Parathyroid adenoma (tissue), 2 donors: Measurements from ENCODE around the gene KCTD16.

Experiments used
- H2AFZ ChIP-seq: fragments of 300-600 bp; sonication (generic); one replicate; pipeline ENCODE4 v1.7.0; 2017; ENCODE audit warnings: antibody characterized with exemption, mild to moderate bottlenecking
- H3K27ac ChIP-seq: fragments of 300-600 bp; sonication (generic); one replicate; pipeline ENCODE4 v1.7.0; 2017
- H3K27me3 ChIP-seq: fragments of 300-600 bp; sonication (generic); one replicate; pipeline ENCODE4 v1.7.0; 2017; ENCODE audit warnings: low read length; ENCODE audit not compliant: control insufficient read depth, insufficient read depth
- H3K36me3 ChIP-seq: fragments of 300-600 bp; sonication (generic); one replicate; pipeline ENCODE4 v1.7.0; 2017; ENCODE audit warnings: low read length; ENCODE audit not compliant: control insufficient read depth, insufficient read depth
- H3K4me1 ChIP-seq: fragments of 300-600 bp; sonication (generic); one replicate; pipeline ENCODE4 v1.7.0; 2017; ENCODE audit warnings: control low read depth
- H3K4me2 ChIP-seq: fragments of 300-600 bp; sonication (generic); one replicate; pipeline ENCODE4 v1.7.0; 2017; ENCODE audit warnings: low read length
- H3K4me3 ChIP-seq: fragments of 300-600 bp; sonication (generic); one replicate; pipeline ENCODE4 v1.7.0; 2017; ENCODE audit warnings: low read depth, low read length
- H3K79me2 ChIP-seq: fragments of 300-600 bp; sonication (generic); one replicate; pipeline ENCODE4 v1.7.0; 2017; ENCODE audit warnings: control low read depth
- H3K9ac ChIP-seq: fragments of 300-600 bp; sonication (generic); one replicate; pipeline ENCODE4 v1.7.0; 2017; ENCODE audit warnings: mild to moderate bottlenecking
- H3K9me3 ChIP-seq: fragments of 300-600 bp; sonication (generic); one replicate; pipeline ENCODE4 v1.7.0; 2017; ENCODE audit warnings: low read length; ENCODE audit not compliant: control insufficient read depth
- CTCF ChIP-seq: fragments of 300-600 bp; sonication (generic); IDR thresholded peaks from one replicate; pipeline ENCODE4 v1.7.0; 2017; ENCODE audit warnings: antibody characterized with exemption, mild to moderate bottlenecking
- donor health status: primary hyperparathyroidism.

The KCTD16 gene

DNA sequence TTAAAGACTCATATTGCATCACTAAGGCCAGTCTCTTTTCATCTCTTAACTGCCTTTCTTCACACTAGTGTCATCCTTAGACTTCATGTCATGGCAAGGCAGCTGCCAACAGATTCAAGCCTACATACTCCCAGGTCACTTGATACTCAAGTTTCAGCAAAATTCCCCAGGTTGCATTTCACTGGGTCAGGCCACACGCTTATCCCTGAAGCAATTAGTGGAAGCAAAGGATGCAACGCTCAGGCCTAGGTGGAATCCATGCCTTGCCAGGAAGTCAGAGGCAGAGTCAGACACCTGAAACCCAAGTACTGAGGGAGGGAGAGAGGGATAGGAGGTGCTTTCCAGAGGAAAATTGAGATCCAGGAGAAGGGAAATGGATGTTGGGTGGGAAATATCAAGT lies 29.1 kb upstream of the KCTD16 start:
- Histone ChIP-seq H3K4me1 (no peaks in the 10 kb centered on the region), H3K27ac (no peak overlapping the region), H3K9ac (no peak overlapping the region), H3K27me3 (no peaks in the 10 kb centered on the region), H3K4me2 (no peak overlapping the region), H3K4me3 (no peak overlapping the region), H3K79me2 (no peaks in the 10 kb centered on the region), H3K9me3 (no peaks in the 10 kb centered on the region), H3K36me3 (no peaks in the 10 kb centered on the region), H2AFZ (peak overlapping the region; percentile 31)
- no peak for TF ChIP-seq CTCF

GRCh38 chr5:144142139-144142823 lies 28.4 kb upstream of the KCTD16 start:
- H3K4me2 ChIP-seq = no peak overlapping the region
- H3K4me1 ChIP-seq = no peaks in the 10 kb centered on the region
- H3K27me3 ChIP-seq = no peaks in the 10 kb centered on the region
- H2AFZ ChIP-seq = peak overlapping the region; percentile 31
- no peaks in the 10 kb centered on the region for H3K79me2 ChIP-seq
- peak; percentile 48 for TF ChIP-seq CTCF
- no peak overlapping the region for H3K9ac ChIP-seq
- H3K4me3 ChIP-seq = no peak overlapping the region
- no peak overlapping the region for H3K27ac ChIP-seq
- no peaks in the 10 kb centered on the region for H3K9me3 ChIP-seq
- no peaks in the 10 kb centered on the region for H3K36me3 ChIP-seq

DNA sequence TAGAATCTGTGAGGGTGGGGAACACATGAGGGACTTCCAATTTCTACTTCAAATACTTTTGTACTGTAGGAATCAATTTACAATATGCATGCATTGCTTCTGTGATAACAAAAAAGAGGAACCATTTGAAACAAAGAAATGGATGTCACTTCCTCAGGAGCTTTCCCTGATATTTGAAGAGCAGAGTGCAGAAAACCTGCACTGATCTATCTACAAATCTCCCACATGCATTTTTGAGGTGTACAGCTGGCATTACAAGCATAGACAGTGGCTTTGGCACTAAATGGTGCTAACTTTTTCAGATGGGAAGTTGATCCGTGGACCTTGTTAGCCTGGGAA lies 27.9 kb upstream of the KCTD16 start:
- TF ChIP-seq CTCF = no peak
- Histone ChIP-seq H3K4me3 (no peak overlapping the region), H3K9ac (no peak overlapping the region), H3K9me3 (no peaks in the 10 kb centered on the region), H3K4me1 (no peaks in the 10 kb centered on the region), H3K4me2 (no peak overlapping the region), H2AFZ (no peak overlapping the region), H3K27ac (no peak overlapping the region), H3K79me2 (no peaks in the 10 kb centered on the region), H3K27me3 (no peaks in the 10 kb centered on the region), H3K36me3 (no peaks in the 10 kb centered on the region)

GRCh38 chr5:144143625-144144024 lies 27.0 kb upstream of the KCTD16 start:
- Histone ChIP-seq H3K9me3 (no peaks in the 10 kb centered on the region), H3K27me3 (no peaks in the 10 kb centered on the region), H3K4me2 (no peak overlapping the region), H3K4me3 (no peak overlapping the region), H3K79me2 (no peaks in the 10 kb centered on the region), H3K4me1 (no peaks in the 10 kb centered on the region), H3K36me3 (no peaks in the 10 kb centered on the region), H2AFZ (no peak overlapping the region), H3K9ac (no peak overlapping the region), H3K27ac (no peak overlapping the region)
- TF ChIP-seq CTCF = no peak
